ENCODE results near the gene MROH9. TPM values are rescaled to one million over a fixed set of nuclear protein-coding genes. Genes with fewer than 3 reads are reported as not detected.

The MROH9 gene
- total and polyA plus RNA-seq, 2 of the 8 experiments (the other 6 are each of a cell fraction or from before 2014, with no cell fraction given), result not detected

GRCh38 chr1:171082606-171083005 lies 147.3 kb downstream of the MROH9 start:
- no peak overlapping the region for H3K4me2 ChIP-seq (ENCODE audit: insufficient read depth in 1 of 2, low read depth in 2 of 2, low read length in 2 of 2)

More at GRCh38 chr1:171082606-171083005, 147.3 kb downstream of the MROH9 start:
- no peak overlapping the region for H2BK120ac ChIP-seq (replicated peaks; ENCODE audit: low read depth, low read length)
- H4K8ac ChIP-seq (ENCODE audit: extremely low read depth, insufficient read depth, low read length), result no peak overlapping the region
- no peaks in the 10 kb centered on the region for H3K79me1 ChIP-seq (ENCODE audit: low read depth, low read length)
- no peaks in the 10 kb centered on the region for H3K4me1 ChIP-seq (replicated peaks in 1 of 4; ENCODE audit: control insufficient read depth in 3 of 4, insufficient read depth in 4 of 4, low read length in 3 of 4)
- no peak overlapping the region for H2BK12ac ChIP-seq (ENCODE audit: low read depth, low read length)
- H4K20me1 ChIP-seq (replicated peaks in 1 of 2; ENCODE audit: control insufficient read depth in 1 of 2, insufficient read depth in 2 of 2, low read length in 2 of 2), result no peaks in the 10 kb centered on the region
- H4K91ac ChIP-seq (replicated peaks; ENCODE audit: insufficient read length, low read length), result no peak overlapping the region
- H2BK20ac ChIP-seq (ENCODE audit: low read length), result no peak overlapping the region
- H3K9me3 ChIP-seq (ENCODE audit: insufficient read depth in 2 of 2, low read depth in 1 of 2, low read length in 1 of 2), result no peaks in the 10 kb centered on the region
- H2BK15ac ChIP-seq (ENCODE audit: low read length), result no peak overlapping the region
- H2AFZ ChIP-seq (ENCODE audit: low read length), result no peak overlapping the region
- H3K36me3 ChIP-seq (ENCODE audit: control insufficient read depth in 2 of 4, insufficient read depth in 4 of 4, low read length in 3 of 4), result no peaks in the 10 kb centered on the region
- H3K14ac ChIP-seq (ENCODE audit: insufficient read length), result no peak overlapping the region
- H3K79me2 ChIP-seq (ENCODE audit: control insufficient read depth in 1 of 2, insufficient read depth in 2 of 2, low read length in 2 of 2), result no peaks in the 10 kb centered on the region
- no peak overlapping the region for H3K18ac ChIP-seq (ENCODE audit: extremely low read depth, low read length)
- no peak overlapping the region for H3K23ac ChIP-seq (ENCODE audit: insufficient read length)
- POLR2A ChIA-PET (ENCODE audit: partially characterized antibody), result no interaction called here
- CTCF ChIA-PET (ENCODE audit: partially characterized antibody), result interaction anchor here (0.8 to 2.8 kb wide), 8 partner anchors 9 to 543 kb away, joined by 3 to 30 read pairs (median 7); partner anchors contain the start of gene FMO3
- no peaks in the 10 kb centered on the region for H3K27me3 ChIP-seq (replicated peaks in 1 of 4; ENCODE audit: control insufficient read depth in 3 of 4, extremely low read depth in 1 of 4, insufficient read depth in 3 of 4, low read length in 3 of 4)
- H3K27ac ChIP-seq (ENCODE audit: low read depth, low read length), result no peak overlapping the region
- H2BK5ac ChIP-seq (ENCODE audit: low read depth, low read length), result no peak overlapping the region
- no peak overlapping the region for H3K4ac ChIP-seq (replicated peaks; ENCODE audit: insufficient read length, low read depth, low read length)
- H3K9ac ChIP-seq (replicated peaks in 1 of 4; ENCODE audit: extremely low read depth in 1 of 4, low read depth in 3 of 4, low read length in 3 of 4), result no peak overlapping the region
- no peak overlapping the region for H3K4me3 ChIP-seq (ENCODE audit: extremely low read depth in 1 of 4, insufficient read depth in 2 of 4, low read depth in 3 of 4, low read length in 4 of 4)
- no peak overlapping the region for H2AK5ac ChIP-seq (ENCODE audit: low read depth, low read length)
- WGBS, 2 experiments (ENCODE audit: extremely low coverage in 1 of 2, insufficient coverage in 1 of 2, insufficient read length in 1 of 2, insufficient replicate concordance in 2 of 2, low coverage in 1 of 2, low lambda C conversion rate in 2 of 2, missing lambda C conversion rate in 1 of 2), result 76% methylated on average over 1 of the region's 1 CpG; no CpG with 5 or more reads in 1 of the 2 experiments
- H3K23me2 ChIP-seq (ENCODE audit: low read depth, low read length), result no peaks in the 10 kb centered on the region
- no peak overlapping the region for H4K5ac ChIP-seq (ENCODE audit: insufficient read length, low read depth, low read length)
- H3K56ac ChIP-seq (replicated peaks; ENCODE audit: insufficient read length, low read depth, low read length), result no peak overlapping the region
- no peak for DNase-seq (ENCODE audit: low read depth in 1 of 2, low spot score in 2 of 2)
- FAIRE-seq, result no peak
- no peak for TF ChIP-seq KDM4A (IDR thresholded peaks at IDR 0.05; ENCODE audit: low read depth, low read length, severe bottlenecking)
- TF ChIP-seq KDM5A (IDR thresholded peaks at IDR 0.05; ENCODE audit: low read length), result no peak
- no peak for TF ChIP-seq MAX (IDR thresholded peaks at IDR 0.05)
- TF ChIP-seq NANOG (IDR thresholded peaks at IDR 0.05; ENCODE audit: insufficient read depth, low read depth, low read length, poor library complexity, severe bottlenecking), result no peak
- TF ChIP-seq CHD2 (IDR thresholded peaks at IDR 0.05; ENCODE audit: low read length), result no peak
- TF ChIP-seq SIX5 (IDR thresholded peaks at IDR 0.05; ENCODE audit: low read depth, low read length), result no peak
- TF ChIP-seq CTCF (IDR thresholded peaks at IDR 0.05; ENCODE audit: control extremely low read depth in 1 of 3, insufficient read depth in 1 of 3, low read depth in 1 of 3, low read length in 3 of 3), result no peak
- no peak for TF ChIP-seq RNF2 (IDR thresholded peaks at IDR 0.05; ENCODE audit: borderline replicate concordance, low read depth, low read length, missing control alignments, poor library complexity, severe bottlenecking)
- no peak for TF ChIP-seq TAF7 (optimal IDR thresholded peaks at IDR 0.05; ENCODE audit: borderline replicate concordance, low read depth, low read length)
- no peak for TF ChIP-seq SP1 (IDR thresholded peaks at IDR 0.05; ENCODE audit: low read depth, low read length)
- TF ChIP-seq SRF (IDR thresholded peaks at IDR 0.05; ENCODE audit: low read depth, low read length), result no peak
